Measurements from ENCODE around the gene HKDC1. TPM values are rescaled to one million over a fixed set of nuclear protein-coding genes. Genes with fewer than 3 reads are reported as not detected.
"Not testable (repeated sequence)": the region's sequence is repeated elsewhere in the genome, so short reads cannot be mapped to it uniquely, and the experiment has no call there.

Gene HKDC1
- total RNA-seq, 1 donor from 2014 or later, result not detected

- ATAC-seq (ENCODE audit: poor library complexity) (peak; percentile 79), DNase-seq (no peak)
- intact Hi-C loops (cut with DNase I), result no loop called here
Measured at GRCh38 chr10:69261184-69261583, 41.1 kb downstream of the HKDC1 start.

DNA sequence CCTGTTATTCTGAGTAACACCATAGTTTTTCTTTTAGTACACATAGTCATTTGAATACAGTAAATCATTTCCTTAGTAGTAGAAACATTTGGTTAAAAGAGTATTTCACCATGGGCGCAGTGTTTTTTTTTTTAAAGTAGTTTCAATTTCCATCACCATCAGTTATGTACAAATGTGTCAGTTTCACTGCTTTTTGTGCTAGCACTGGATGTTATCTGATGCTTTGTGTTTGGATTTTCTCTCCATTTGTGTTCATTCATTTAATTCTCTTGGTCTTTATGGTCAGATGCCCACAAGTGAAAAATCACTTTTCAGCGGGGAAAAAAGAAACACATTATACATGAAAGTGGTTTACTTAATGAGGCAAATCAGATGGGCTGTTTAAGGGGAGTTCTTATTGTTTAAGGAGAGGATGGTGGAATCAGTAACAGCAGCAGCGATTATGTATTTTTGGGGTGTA, 42.2 kb downstream of the HKDC1 start:
- ATAC-seq (ENCODE audit: poor library complexity), result no peak
- no peak for DNase-seq
- intact Hi-C loops (cut with DNase I), result no loop called here

GRCh38 chr10:69265521-69265920, 45.4 kb downstream of the HKDC1 start:
- DNase-seq, result no peak
- no peak for ATAC-seq (ENCODE audit: poor library complexity)
- intact Hi-C loops (cut with DNase I), result no loop called here

DNA sequence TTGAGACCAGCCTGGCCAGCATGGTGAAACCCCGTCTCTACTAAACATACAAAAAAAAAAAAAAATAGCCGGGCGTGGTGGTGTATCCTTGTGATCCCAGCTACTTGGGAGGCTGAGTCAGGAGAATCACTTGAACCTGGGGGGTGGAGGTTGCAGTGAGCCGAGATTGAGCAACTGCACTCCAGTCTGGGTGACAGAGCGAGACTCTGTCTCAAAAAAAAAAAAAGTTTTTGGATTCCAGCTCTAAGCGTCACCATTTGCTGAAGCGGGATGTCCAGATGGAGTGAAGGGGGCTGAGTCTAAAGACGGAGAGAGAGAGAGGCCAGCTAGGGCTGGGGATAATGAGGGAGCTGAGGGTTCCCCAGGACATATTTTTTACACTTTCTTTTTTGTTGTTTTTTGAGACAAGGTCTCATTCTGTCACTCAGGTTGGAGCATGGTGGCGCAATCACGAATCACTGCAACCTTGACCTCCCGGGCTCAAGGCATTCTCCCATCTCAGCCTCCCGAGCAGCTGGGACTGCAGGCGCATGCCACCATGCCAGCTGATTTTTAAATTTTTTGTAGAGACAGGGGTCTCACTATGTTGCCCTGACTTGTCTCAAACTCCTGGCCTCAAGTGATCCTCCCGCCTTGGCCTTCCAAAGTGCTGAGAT, 48.8 kb downstream of the HKDC1 start:
- intact Hi-C loops (cut with DNase I), result no loop called here
- ATAC-seq (ENCODE audit: poor library complexity) (no peak), DNase-seq (no peak)

GRCh38 chr10:69269761-69270160, 49.6 kb downstream of the HKDC1 start:
- intact Hi-C loops (cut with DNase I), result no loop called here
- ATAC-seq (ENCODE audit: poor library complexity) (no peak), DNase-seq (no peak)

GRCh38 chr10:69270990-69271389, 50.9 kb downstream of the HKDC1 start:
- intact Hi-C loops (cut with DNase I), result no loop called here
- ATAC-seq (ENCODE audit: poor library complexity) (no peak), DNase-seq (no peak)

DNA sequence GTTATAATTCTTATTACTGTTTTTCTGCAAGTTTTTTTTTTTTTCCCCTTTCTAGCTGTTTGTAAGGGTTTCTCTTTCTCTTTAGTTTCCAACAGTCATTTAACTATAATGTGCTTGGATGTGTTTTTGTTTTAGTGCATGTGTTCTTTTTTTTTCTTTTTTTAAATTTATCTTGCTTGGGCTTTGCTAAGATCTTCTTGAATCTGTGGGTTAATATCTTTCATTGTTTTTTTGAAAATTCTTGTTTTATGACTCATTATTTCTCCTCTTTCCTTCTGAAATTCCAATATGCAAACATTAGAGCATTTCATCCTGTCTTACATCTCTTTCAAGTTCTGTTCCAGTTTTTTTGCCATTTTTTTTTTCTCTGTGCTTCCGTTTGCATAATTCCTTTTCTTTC, 52.5 kb downstream of the HKDC1 start:
- ATAC-seq (ENCODE audit: poor library complexity) (no peak), DNase-seq (no peak)
- intact Hi-C loops (cut with DNase I), result no loop called here

DNA sequence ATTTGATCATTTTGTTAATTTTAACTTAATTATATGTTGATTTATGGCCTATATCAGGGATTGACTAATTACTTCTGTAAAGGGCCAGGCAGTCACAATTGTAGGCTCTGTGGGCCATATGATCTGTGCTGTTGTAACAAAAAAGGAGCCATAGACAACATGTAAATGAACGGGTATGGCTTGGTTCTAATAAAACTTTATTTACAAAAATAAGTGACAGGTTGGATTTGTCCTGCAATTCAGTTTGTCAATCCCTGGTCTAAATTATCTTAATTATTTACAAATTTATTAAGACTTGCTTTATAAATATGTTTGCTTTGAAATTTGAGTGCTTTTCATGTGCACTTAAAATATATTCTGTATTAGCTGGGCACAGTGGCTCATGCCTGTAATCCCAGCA, 55.3 kb downstream of the HKDC1 start:
- ATAC-seq (ENCODE audit: poor library complexity) (no peak), DNase-seq (no peak)
- intact Hi-C loops (cut with DNase I), result no loop called here

DNA sequence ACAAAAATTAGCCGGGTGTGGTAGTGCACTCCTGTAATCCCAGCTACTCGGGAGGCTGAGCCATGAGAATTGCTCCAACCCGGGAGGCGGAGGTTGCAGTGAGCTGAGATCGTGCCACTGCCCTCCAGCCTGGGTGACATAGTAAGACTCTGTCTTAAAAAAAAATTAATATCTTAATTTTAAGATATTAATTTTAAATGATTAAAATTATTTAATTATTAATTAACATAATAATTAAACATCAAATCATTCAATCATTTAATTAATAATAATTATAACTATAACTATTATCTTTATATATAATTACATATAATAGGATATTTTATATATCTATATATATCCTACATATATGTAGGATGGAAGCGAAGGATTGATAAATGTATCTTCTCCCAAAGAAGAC, 56.4 kb downstream of the HKDC1 start:
- ATAC-seq (ENCODE audit: poor library complexity) (no peak), DNase-seq (no peak)
- intact Hi-C loops (cut with DNase I), result no loop called here

DNA sequence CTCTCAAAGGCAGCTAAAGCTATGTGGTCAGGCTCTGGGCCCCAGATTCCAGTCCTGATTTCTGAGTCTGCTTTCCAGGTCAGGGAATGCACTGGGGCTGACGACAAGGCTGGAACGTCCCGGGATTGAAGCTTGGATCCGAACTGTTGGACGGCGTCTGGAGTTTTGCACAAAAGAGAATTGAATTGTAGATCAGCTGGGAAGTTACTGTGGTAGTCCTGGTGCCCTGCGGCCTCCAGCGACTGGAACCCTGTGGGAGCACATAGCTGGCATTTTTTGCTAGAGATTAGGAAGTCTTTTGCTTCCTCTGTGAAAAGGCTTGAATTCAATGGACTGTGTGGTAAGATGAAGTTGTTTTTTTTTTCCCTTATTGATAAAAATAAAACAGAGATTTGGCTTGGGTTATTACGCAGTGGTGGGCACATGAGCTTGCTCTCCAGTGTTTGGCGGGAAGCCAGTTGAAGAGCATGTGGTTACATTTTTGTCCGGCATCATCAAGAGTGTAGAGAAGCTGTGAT, 58.4 kb downstream of the HKDC1 start, which contains the start of gene HK1:
Gene HK1 (plus strand): TSS at position 51 of the 518 bp plus-strand sequence.
- ATAC-seq (ENCODE audit: poor library complexity) (peak; percentile 23), DNase-seq (no peak)
- intact Hi-C loops (cut with DNase I), result no loop called here

DNA sequence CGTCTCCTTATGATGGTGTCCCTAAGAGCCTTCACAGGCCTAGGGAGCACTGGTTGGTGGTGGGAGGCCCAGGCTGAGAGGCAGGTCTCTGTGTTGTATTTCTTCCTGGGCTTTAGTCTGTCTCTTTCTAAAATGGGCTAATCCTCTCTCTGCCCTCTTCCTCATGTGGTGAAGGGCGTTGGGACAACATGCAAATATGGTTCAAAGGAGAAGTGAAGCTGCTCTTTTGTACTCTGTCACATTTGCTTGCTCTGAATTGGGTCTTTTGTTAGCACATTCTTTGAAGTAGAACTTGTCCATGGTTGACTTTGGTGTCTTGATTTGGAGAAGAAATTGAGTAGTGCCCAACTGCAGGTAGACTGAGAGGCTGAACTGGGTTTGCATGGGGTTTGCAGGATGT, 59.0 kb downstream of the HKDC1 start:
- intact Hi-C loops (cut with DNase I), result no loop called here
- no peak for ATAC-seq (ENCODE audit: poor library complexity)
- DNase-seq, result no peak

- ATAC-seq (ENCODE audit: poor library complexity), result peak; percentile 81
- intact Hi-C loops (cut with DNase I), result no loop called here
Measured at GRCh38 chr10:69281507-69282413, 61.6 kb downstream of the HKDC1 start.

DNA sequence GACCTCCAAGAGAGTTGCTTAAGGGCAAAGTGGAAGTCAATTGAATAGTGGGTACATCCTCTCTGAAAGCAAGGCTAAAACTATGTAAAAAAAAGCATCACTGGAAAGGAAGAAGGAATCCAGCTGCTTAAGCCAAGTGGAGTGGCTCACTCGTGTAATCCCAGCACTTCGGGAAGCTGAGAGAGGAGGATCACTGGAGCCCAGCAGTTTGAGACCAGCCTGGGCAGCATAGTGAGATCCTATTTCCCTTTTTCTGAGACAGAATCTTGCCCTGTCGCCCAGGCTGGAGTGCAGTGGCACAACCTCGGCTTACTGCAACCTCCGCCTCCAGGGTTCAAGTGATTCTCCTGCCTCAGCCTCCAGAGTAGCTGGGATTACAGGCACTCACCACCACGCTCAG, 64.3 kb downstream of the HKDC1 start:
- intact Hi-C loops (cut with DNase I); DNase-seq; ATAC-seq (ENCODE audit: poor library complexity): not testable (repeated sequence)

More at GRCh38 chr10:69281507-69282413, 61.6 kb downstream of the HKDC1 start:
- no peak for DNase-seq

DNA sequence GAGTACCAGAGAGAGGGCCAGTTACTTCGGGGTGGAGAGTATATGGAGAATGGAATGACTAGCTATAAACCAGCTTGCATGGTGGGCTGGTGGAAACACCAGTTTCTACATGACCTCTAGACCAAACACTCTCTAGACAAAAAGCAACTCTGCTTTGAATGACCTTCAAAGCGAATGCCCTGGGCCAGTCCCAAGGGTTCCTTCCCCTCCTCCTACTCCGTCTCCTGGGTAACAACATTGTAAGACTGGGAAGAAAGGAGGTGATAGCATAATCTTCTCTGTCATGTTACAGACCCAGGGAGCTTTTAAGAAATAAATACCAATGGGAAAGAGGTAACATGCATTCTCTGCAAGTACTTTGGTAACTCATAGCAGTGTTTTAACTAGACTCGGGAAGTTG, 65.6 kb downstream of the HKDC1 start:
- no peak for ATAC-seq (ENCODE audit: poor library complexity)
- intact Hi-C loops (cut with DNase I), result no loop called here
- DNase-seq, result no peak

DNA sequence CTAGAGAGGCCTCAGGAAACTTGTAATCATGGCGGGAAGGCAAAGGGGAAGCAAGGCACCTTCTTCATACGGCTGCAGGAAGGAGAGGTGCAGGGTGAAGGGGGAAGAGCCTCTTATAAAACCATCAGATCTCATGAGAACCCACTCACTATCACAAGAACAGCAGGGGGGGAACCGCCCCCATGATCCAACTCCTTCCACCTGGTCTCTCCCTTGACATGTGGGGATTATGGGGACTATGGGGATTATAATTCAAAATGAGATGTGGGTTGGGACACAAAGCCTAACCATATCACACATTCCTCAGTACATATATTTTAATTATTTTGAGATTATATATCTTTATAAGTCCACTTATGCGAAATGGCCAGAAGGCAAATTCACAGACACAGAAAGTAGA, 67.0 kb downstream of the HKDC1 start:
- DNase-seq (no peak), ATAC-seq (ENCODE audit: poor library complexity) (no peak)
- intact Hi-C loops (cut with DNase I), result no loop called here

GRCh38 chr10:69290993-69291392, 70.9 kb downstream of the HKDC1 start:
- intact Hi-C loops (cut with DNase I), result no loop called here
- peak; percentile 45 for DNase-seq
- peak; percentile 74 for ATAC-seq (ENCODE audit: poor library complexity)

GRCh38 chr10:69292459-69292858, 72.3 kb downstream of the HKDC1 start:
- intact Hi-C loops (cut with DNase I), result no loop called here
- no peak for ATAC-seq (ENCODE audit: poor library complexity)

GRCh38 chr10:69295027-69295636, 75.0 kb downstream of the HKDC1 start:
- DNase-seq (no peak), ATAC-seq (ENCODE audit: poor library complexity) (no peak)
- intact Hi-C loops (cut with DNase I), result no loop called here

More at GRCh38 chr10:69292459-69292858, 72.3 kb downstream of the HKDC1 start:
- DNase-seq, result no peak

GRCh38 chr10:69303632-69304051, 83.5 kb downstream of the HKDC1 start:
- DNase-seq (no peak), ATAC-seq (ENCODE audit: poor library complexity) (no peak)
- intact Hi-C loops (cut with DNase I), result no loop called here
